IMR-90 (cell line): Measurements from ENCODE around the gene HMX1. TPM values are rescaled to one million over a fixed set of nuclear protein-coding genes. Genes with fewer than 3 reads are reported as not detected.

ENCODE experiments used
- ATAC-seq: fragments of 200-7000 bp; cut with Tn5 transposase; 2 replicates; pipeline ENCODE4 v1.9.1; 2020; ENCODE audit warnings: low read depth, mild to moderate bottlenecking, moderate library complexity
- BruUV-seq: library from RNA; stranded (reverse); fragments of 400-500 nt; replicated peaks from 2 replicates; lab custom pipeline; 2021; lab: Mats Ljungman, UMichigan
- CTCF ChIA-PET: fragments of 300-600 bp; formaldehyde crosslinking; extraction: SDS; loops from one replicate; lab custom pipeline; 2021; ENCODE audit warnings: antibody characterized with exemption; lab: Yijun Ruan, JAX
- POLR2A ChIA-PET: fragments of 300-600 bp; sonication (Branson Sonifier 250); formaldehyde crosslinking; loops from one replicate; lab custom pipeline; 2022; ENCODE audit warnings: antibody characterized with exemption; ENCODE audit not compliant: unreplicated experiment; lab: Charles Lee
- DNase-seq: peaks from one replicate; pipeline ENCODE4 v3.0.0; 2013
- H2AFZ ChIP-seq: replicated peaks from 2 replicates; pipeline ENCODE3; 2013; ENCODE audit warnings: low read length, mild to moderate bottlenecking; ENCODE audit not compliant: poor library complexity
- H2AK5ac ChIP-seq: 2 replicates; pipeline ENCODE4 v1.6.1; 2013; ENCODE audit warnings: low read depth, low read length, inconsistent platforms
- H2AK9ac ChIP-seq: replicated peaks from 2 replicates; pipeline ENCODE3; 2013; ENCODE audit warnings: mild to moderate bottlenecking, low read depth, low read length, moderate library complexity; ENCODE audit not compliant: poor library complexity
- H2BK120ac ChIP-seq: 2 replicates; pipeline ENCODE4 v1.6.1; 2013; ENCODE audit warnings: low read depth, low read length, inconsistent platforms
- H2BK15ac ChIP-seq: 3 replicates; pipeline ENCODE4 v1.6.1; 2013; ENCODE audit warnings: low read depth, low read length, inconsistent platforms
- H2BK20ac ChIP-seq: 2 replicates; pipeline ENCODE4 v1.6.1; 2013; ENCODE audit warnings: low read depth, mild to moderate bottlenecking, inconsistent platforms, low read length, moderate library complexity
- H2BK5ac ChIP-seq: 2 replicates; pipeline ENCODE4 v1.6.1; 2013; ENCODE audit warnings: mild to moderate bottlenecking, low read depth, low read length, inconsistent platforms; ENCODE audit not compliant: poor library complexity, severe bottlenecking
- H3K14ac ChIP-seq: replicated peaks from 2 replicates; pipeline ENCODE4 v1.6.1; 2013; ENCODE audit warnings: low read depth, low read length, inconsistent platforms
- H3K18ac ChIP-seq: 2 replicates; pipeline ENCODE4 v1.6.1; 2013; ENCODE audit warnings: low read depth, low read length, control low read depth
- H3K23ac ChIP-seq: 2 replicates; pipeline ENCODE4 v1.6.1; 2013; ENCODE audit warnings: low read depth, low read length, inconsistent platforms
- H3K27ac ChIP-seq: 2 replicates; pipeline ENCODE4 v1.5.1; 2013; ENCODE audit warnings: mild to moderate bottlenecking, control low read depth, low read length; ENCODE audit not compliant: insufficient read depth
- H3K27me3 ChIP-seq: 2 replicates; pipeline ENCODE4 v1.6.1; 2013; ENCODE audit warnings: low read length; ENCODE audit not compliant: control insufficient read depth, insufficient read depth
- H3K36me3 ChIP-seq: 2 replicates; pipeline ENCODE4 v1.6.1; 2013; ENCODE audit warnings: low read length, mixed read lengths; ENCODE audit not compliant: control insufficient read depth, insufficient read depth
- H3K4ac ChIP-seq: 2 replicates; pipeline ENCODE4 v1.6.1; 2013; ENCODE audit warnings: low read depth, low read length, inconsistent platforms
- H3K4me1 ChIP-seq: 2 replicates; pipeline ENCODE4 v1.6.1; 2013; ENCODE audit warnings: low read length, mixed read lengths; ENCODE audit not compliant: control insufficient read depth, insufficient read depth
- H3K4me2 ChIP-seq: 2 replicates; pipeline ENCODE4 v1.6.1; 2013; ENCODE audit warnings: low read depth, mild to moderate bottlenecking, control low read depth, low read length, moderate library complexity
- H3K4me3 ChIP-seq: 2 replicates; pipeline ENCODE4 v1.5.1; 2013; ENCODE audit warnings: low read depth, mild to moderate bottlenecking, control low read depth, low read length, moderate library complexity; ENCODE audit not compliant: insufficient read depth
- H3K56ac ChIP-seq: 2 replicates; pipeline ENCODE4 v1.6.1; 2013; ENCODE audit warnings: low read length, inconsistent platforms; ENCODE audit not compliant: insufficient read depth; ENCODE audit errors: extremely low read depth
- H3K79me1 ChIP-seq, 2 experiments: 2 replicates each; pipeline ENCODE4 v1.6.1; 2013; ENCODE audit warnings: low read length in 2 of 2, inconsistent platforms in 1 of 2, low read depth in 1 of 2
- H3K9ac ChIP-seq: 2 replicates; pipeline ENCODE4 v1.6.1; 2013; ENCODE audit warnings: low read depth, low read length, control low read depth
- H3K9me1 ChIP-seq: 2 replicates; pipeline ENCODE4 v1.6.1; 2013; ENCODE audit warnings: low read length, inconsistent platforms; ENCODE audit not compliant: insufficient read depth
- H3K9me3 ChIP-seq: 2 replicates; pipeline ENCODE4 v1.6.1; 2013; ENCODE audit warnings: low read length; ENCODE audit not compliant: control insufficient read depth, insufficient read depth
- H4K20me1 ChIP-seq: 2 replicates; pipeline ENCODE4 v1.6.1; 2013; ENCODE audit warnings: low read length, inconsistent platforms; ENCODE audit not compliant: insufficient read depth
- H4K5ac ChIP-seq: 2 replicates; pipeline ENCODE4 v1.6.1; 2013; ENCODE audit warnings: mild to moderate bottlenecking, low read depth, low read length, control low read depth
- H4K8ac ChIP-seq, 2 experiments: 2 replicates each; pipeline ENCODE4 v1.6.1; 2013; ENCODE audit warnings: low read depth in 2 of 2, low read length in 2 of 2, control low read depth in 1 of 2, inconsistent platforms in 1 of 2
- H4K91ac ChIP-seq: 2 replicates; pipeline ENCODE4 v1.6.1; 2013; ENCODE audit warnings: low read depth, low read length, inconsistent platforms; ENCODE audit not compliant: insufficient read depth
- BHLHE40 ChIP-seq: fragments of 150-350 bp; IDR thresholded peaks from 2 replicates; pipeline ENCODE4 v1.6.1; 2016; ENCODE audit warnings: mild to moderate bottlenecking, low read depth, low read length
- CEBPB ChIP-seq: IDR thresholded peaks from 2 replicates; pipeline ENCODE4 v1.6.1; 2012; ENCODE audit warnings: low read depth, low read length, improper control_type of control experiment
- CHD1 ChIP-seq: IDR thresholded peaks from 2 replicates; pipeline ENCODE4 v1.6.1; 2012; ENCODE audit warnings: low read depth, low read length, improper control_type of control experiment
- CTCF ChIP-seq: conservative IDR thresholded peaks from 2 replicates; pipeline ENCODE4 v1.5.1; 2012; ENCODE audit warnings: mild to moderate bottlenecking, low read depth, low read length, improper control_type of control experiment
- ELK1 ChIP-seq: fragments of 150-350 bp; IDR thresholded peaks from 2 replicates; pipeline ENCODE4 v1.6.1; 2016; ENCODE audit warnings: low read depth, mild to moderate bottlenecking, low read length, moderate library complexity, borderline replicate concordance
- FOS ChIP-seq: fragments of 150-350 bp; IDR thresholded peaks from 2 replicates; pipeline ENCODE4 v1.6.1; 2016; ENCODE audit warnings: low read depth, low read length
- MAFK ChIP-seq: IDR thresholded peaks from 2 replicates; pipeline ENCODE4 v1.6.1; 2012; ENCODE audit warnings: low read depth, low read length, improper control_type of control experiment
- MAZ ChIP-seq: IDR thresholded peaks from 2 replicates; pipeline ENCODE4 v1.6.1; 2012; ENCODE audit warnings: low read depth, mild to moderate bottlenecking, low read length, improper control_type of control experiment, moderate library complexity, borderline replicate concordance
- MXI1 ChIP-seq: IDR thresholded peaks from 2 replicates; pipeline ENCODE4 v1.6.1; 2012; ENCODE audit warnings: low read depth, mild to moderate bottlenecking, low read length, moderate library complexity, borderline replicate concordance
- NFE2L2 ChIP-seq: fragments of 150-350 bp; IDR thresholded peaks from 2 replicates; pipeline ENCODE4 v1.6.1; 2016; ENCODE audit warnings: low read depth, mild to moderate bottlenecking, low read length
- POLR2A ChIP-seq: IDR thresholded peaks from 2 replicates; pipeline ENCODE4 v1.6.1; 2012; ENCODE audit warnings: mild to moderate bottlenecking, low read depth, low read length
- RAD21 ChIP-seq: IDR thresholded peaks from 2 replicates; pipeline ENCODE4 v1.6.1; 2012; ENCODE audit warnings: low read length, improper control_type of control experiment
- RCOR1 ChIP-seq: IDR thresholded peaks from 2 replicates; pipeline ENCODE4 v1.6.1; 2012; ENCODE audit warnings: mild to moderate bottlenecking, low read length, improper control_type of control experiment; ENCODE audit not compliant: insufficient replicate concordance
- RFX5 ChIP-seq: IDR thresholded peaks from 2 replicates; pipeline ENCODE4 v1.8.0; 2012; ENCODE audit warnings: low read depth, mild to moderate bottlenecking, low read length, moderate library complexity
- SMC3 ChIP-seq: fragments of 150-350 bp; IDR thresholded peaks from 2 replicates; pipeline ENCODE4 v1.6.1; 2016; ENCODE audit warnings: low read depth, mild to moderate bottlenecking, antibody characterized with exemption, low read length, moderate library complexity
- USF2 ChIP-seq: fragments of 150-350 bp; IDR thresholded peaks from 2 replicates; pipeline ENCODE4 v1.6.1; 2017; ENCODE audit warnings: mild to moderate bottlenecking, antibody characterized with exemption, low read length, low read depth
- WGBS, 2 experiments: methylation state at CpG; one replicate each; pipeline versions ENCODE4 v1.1.5 to v1.1.7; 2013; ENCODE audit warnings: missing lambda C conversion rate in 2 of 2; ENCODE audit not compliant: insufficient read length in 1 of 2; ENCODE audit errors: extremely low coverage in 2 of 2; 5-methylcytosine and 5-hydroxymethylcytosine counted together
- dilution Hi-C: fragments of 300-500 bp; cut with HindIII; formaldehyde crosslinking; loops from one replicate; pipeline ENCODE4 v1.14.3; 2018; ENCODE audit warnings: low sequenced_read_pairs; ENCODE audit not compliant: unreplicated experiment
- in situ Hi-C: fragments of 300-500 bp; cut with MboI; formaldehyde crosslinking; loops from 3 replicates; pipeline ENCODE4 v1.14.3; 2019; ENCODE audit warnings: low sequenced_read_pairs, inconsistent platforms, mixed read lengths
- intact Hi-C: fragments of 100-400 bp; cut with micrococcal nuclease; formaldehyde crosslinking; loops from 2 replicates; pipeline ENCODE4 v1.10.0; 2022
- polyA plus RNA-seq, 3 experiments: library from polyadenylated mRNA; depleted of rRNA; stranded (reverse); fragments of >200 nt; gene quantifications; 2 replicates each; pipeline ENCODE4 v1.2.3, GENCODE V29; 2012; ENCODE audit warnings: low replicate concordance in 1 of 3
- total RNA-seq: library from RNA; depleted of rRNA; stranded (reverse); fragments of >200 nt; gene quantifications from 2 replicates; pipeline ENCODE4 v1.2.3, GENCODE V29; 2012

The HMX1 gene
- total and polyA plus RNA-seq, 2 of the 4 experiments (the other 2 are of a cell fraction), result not detected

GRCh38 chr4:8913121-8913857 lies 41.6 kb upstream of the HMX1 start:
- no peak overlapping the region for H3K18ac ChIP-seq
- H2BK20ac ChIP-seq, result no peak overlapping the region
- H3K27ac ChIP-seq, result no peak overlapping the region
- H3K23ac ChIP-seq, result no peak overlapping the region
- H3K9me1 ChIP-seq, result no peaks in the 10 kb centered on the region
- H4K8ac ChIP-seq, result no peak overlapping the region
- no peak for DNase-seq
- H3K9ac ChIP-seq, result no peak overlapping the region
- H2AK5ac ChIP-seq, result no peak overlapping the region
- H2BK5ac ChIP-seq, result no peak overlapping the region
- no peak overlapping the region for H3K4me3 ChIP-seq
- H3K79me1 ChIP-seq, result no peaks in the 10 kb centered on the region
- in situ Hi-C loops (no loop called here), dilution Hi-C loops (no loop called here), intact Hi-C loops (no loop called here)
- H2BK15ac ChIP-seq, result no peak overlapping the region
- H3K27me3 ChIP-seq, result no peaks in the 10 kb centered on the region
- no peak overlapping the region for H4K91ac ChIP-seq
- no peak overlapping the region for H2BK120ac ChIP-seq
- no peak overlapping the region for H2AFZ ChIP-seq
- H2AK9ac ChIP-seq, result no peak overlapping the region
- H3K4me2 ChIP-seq, result no peak overlapping the region
- H3K14ac ChIP-seq, result no peak overlapping the region
- no peaks in the 10 kb centered on the region; the same call in 1 of the 2 replicates for H3K9me3 ChIP-seq
- no peak overlapping the region for H4K5ac ChIP-seq
- ChIA-PET POLR2A (no interaction called here), CTCF (no interaction called here)
- TF ChIP-seq FOS (no peak), BHLHE40 (no peak), RCOR1 (no peak), MAZ (no peak), MAFK (no peak), CHD1 (no peak), CTCF (no peak), RFX5 (no peak), ELK1 (no peak), MXI1 (no peak), SMC3 (no peak), NFE2L2 (no peak), RAD21 (no peak), CEBPB (no peak), USF2 (no peak), POLR2A (no peak)
- BruUV-seq, result no TSS peak
- no peak for ATAC-seq
- WGBS, 2 experiments, result 73% methylated on average over 8 of the region's 24 CpGs; no CpG with 5 or more reads in 1 of the 2 experiments
- no peaks in the 10 kb centered on the region for H3K4me1 ChIP-seq
- no peak overlapping the region for H3K4ac ChIP-seq
- H3K56ac ChIP-seq, result no peak overlapping the region
- no peaks in the 10 kb centered on the region for H3K36me3 ChIP-seq
- H4K20me1 ChIP-seq, result no peaks in the 10 kb centered on the region
